Smooth muscle cell (in vitro differentiated cells): ENCODE results near the gene TNNC2. TPM values are rescaled to one million over a fixed set of nuclear protein-coding genes. Genes with fewer than 3 reads are reported as not detected.

Source experiments
- DNase-seq: peaks from one replicate; lab custom pipeline; 2025; ENCODE audit not compliant: unreplicated experiment; lab: John Stamatoyannopoulos, UW
- H2AFZ ChIP-seq: fragments of 200-600 bp; sonication (generic); 2 replicates; pipeline ENCODE4 v1.6.0; 2016; ENCODE audit warnings: antibody characterized with exemption, low read depth, mild to moderate bottlenecking
- H3F3A ChIP-seq: fragments of 200-600 bp; sonication (generic); 2 replicates; pipeline ENCODE4 v1.6.0; 2017; ENCODE audit warnings: antibody characterized with exemption, low read depth
- H3K27ac ChIP-seq: fragments of 200-600 bp; sonication (generic); 2 replicates; pipeline ENCODE4 v1.5.1; 2016; ENCODE audit warnings: low read depth, mild to moderate bottlenecking
- H3K27me3 ChIP-seq: fragments of 200-600 bp; sonication (generic); 2 replicates; pipeline ENCODE4 v1.6.1; 2016; ENCODE audit warnings: low read depth, mild to moderate bottlenecking
- H3K36me3 ChIP-seq: fragments of 200-600 bp; sonication (generic); 2 replicates; pipeline ENCODE4 v1.5.1; 2016; ENCODE audit warnings: low read depth
- H3K4me1 ChIP-seq: fragments of 200-600 bp; sonication (generic); 2 replicates; pipeline ENCODE4 v1.5.1; 2016; ENCODE audit warnings: low read depth
- H3K4me2 ChIP-seq: fragments of 200-600 bp; sonication (generic); 2 replicates; pipeline ENCODE4 v1.6.0; 2016; ENCODE audit warnings: mild to moderate bottlenecking
- H3K4me3 ChIP-seq: fragments of 200-600 bp; sonication (generic); 2 replicates; pipeline ENCODE4 v1.5.1; 2016; ENCODE audit warnings: mild to moderate bottlenecking
- H3K79me2 ChIP-seq: fragments of 200-600 bp; sonication (generic); 2 replicates; pipeline ENCODE4 v1.6.0; 2016; ENCODE audit warnings: low read depth, mild to moderate bottlenecking
- H3K9ac ChIP-seq: fragments of 200-600 bp; sonication (generic); 2 replicates; pipeline ENCODE4 v1.6.0; 2016; ENCODE audit warnings: low read depth
- H3K9me3 ChIP-seq: fragments of 200-600 bp; sonication (generic); replicated peaks from 2 replicates; pipeline ENCODE4 v1.5.1; 2016; ENCODE audit warnings: low read depth
- H4K20me1 ChIP-seq: fragments of 200-600 bp; sonication (generic); 2 replicates; pipeline ENCODE4 v1.6.0; 2016; ENCODE audit warnings: low read depth
- whole genome bisulfite sequencing: methylation state at CpG from one replicate; pipeline ENCODE4 v1.1.7; 2016; ENCODE audit warnings: low lambda C conversion rate; 5-methylcytosine and 5-hydroxymethylcytosine counted together
- polyA plus RNA-seq: library from polyadenylated mRNA; unstranded; fragments of >200 nt; fragmentation: Nextera tagmentation; extraction: Ambion mirVana; gene quantifications from 2 replicates; pipeline ENCODE4 v1.2.1, GENCODE V29; 2016
- total RNA-seq: library from RNA; depleted of rRNA; stranded (reverse); fragments of >200 nt; gene quantifications from 2 replicates; pipeline ENCODE4 v1.2.3, GENCODE V29; 2014
- TF ChIP-seq, protein P1 (sequence below): fragments of 200-600 bp; sonication (generic); IDR thresholded peaks from 2 replicates; pipeline ENCODE4 v1.5.1; 2017; ENCODE audit warnings: borderline replicate concordance, mild to moderate bottlenecking, antibody characterized with exemption; ENCODE audit not compliant: insufficient read depth, poor library complexity, severe bottlenecking

Gene TNNC2
- total and polyA plus RNA-seq, 2 experiments from 2014 or later, result 0.78 to 1.7 TPM

DNA sequence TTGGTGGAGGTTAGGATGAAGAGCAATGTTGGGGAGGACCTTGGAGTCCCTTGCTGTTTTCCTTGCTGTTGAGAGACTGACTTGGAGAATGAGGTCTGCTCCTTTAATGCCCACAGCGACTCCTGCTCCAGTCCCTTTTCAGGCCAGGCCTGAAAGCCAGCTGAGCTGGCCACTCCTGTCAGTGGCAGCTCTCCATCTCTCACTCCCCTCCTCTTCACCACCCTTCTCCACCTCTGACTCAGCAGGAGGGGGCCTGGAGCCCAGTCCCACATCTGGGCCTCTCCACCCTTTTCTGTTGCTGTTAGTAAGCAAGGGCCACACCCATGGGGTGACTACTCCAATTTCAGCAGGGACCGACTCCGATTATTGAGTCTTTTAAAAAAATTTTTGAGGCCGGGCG lies 8.7 kb upstream of the TNNC2 start:
- peak overlapping the region; percentile 5 for H3K27ac ChIP-seq
- no peaks in the 10 kb centered on the region for H3K79me2 ChIP-seq
- no peak overlapping the region for H3K4me3 ChIP-seq

DNA sequence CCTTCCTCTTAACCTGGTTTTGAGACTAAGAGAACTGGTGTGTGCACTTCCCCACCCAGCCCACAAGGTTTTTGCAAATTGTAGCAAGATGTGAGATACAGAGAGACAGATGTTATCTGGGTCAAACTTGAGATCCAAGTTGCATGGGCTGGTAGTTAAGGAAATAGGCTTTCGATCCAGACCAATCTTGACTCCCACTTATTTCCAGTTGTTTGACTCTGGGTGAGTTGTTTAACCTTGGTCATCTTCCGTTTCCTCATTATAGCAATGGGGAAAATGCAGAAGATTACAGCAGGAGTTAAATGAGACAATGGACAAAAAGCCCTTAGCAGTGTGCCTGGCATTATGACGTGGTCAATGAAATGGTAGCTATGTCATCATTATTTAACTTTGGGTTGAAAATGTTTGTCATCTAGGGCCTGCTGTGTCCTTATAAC lies 8.2 kb upstream of the TNNC2 start:
- H3K27ac ChIP-seq, result peak overlapping the region; percentile 5
- H3K79me2 ChIP-seq, result no peaks in the 10 kb centered on the region
- H3K4me2 ChIP-seq, result peak overlapping the region; percentile 99
- no peak for DNase-seq
- H3K9me3 ChIP-seq, result no peaks in the 10 kb centered on the region
- H2AFZ ChIP-seq, result no peak overlapping the region
- no peaks in the 10 kb centered on the region for H3K36me3 ChIP-seq
- 90% methylated on average over 3 of the region's 3 CpGs for WGBS
- H3F3A ChIP-seq, result peaks cover 11% of the 10 kb centered on the region
- H3K4me1 ChIP-seq, result peaks cover 5% of the 10 kb centered on the region
- H4K20me1 ChIP-seq, result peaks cover 7% of the 10 kb centered on the region
- TF ChIP-seq, protein P1, sequence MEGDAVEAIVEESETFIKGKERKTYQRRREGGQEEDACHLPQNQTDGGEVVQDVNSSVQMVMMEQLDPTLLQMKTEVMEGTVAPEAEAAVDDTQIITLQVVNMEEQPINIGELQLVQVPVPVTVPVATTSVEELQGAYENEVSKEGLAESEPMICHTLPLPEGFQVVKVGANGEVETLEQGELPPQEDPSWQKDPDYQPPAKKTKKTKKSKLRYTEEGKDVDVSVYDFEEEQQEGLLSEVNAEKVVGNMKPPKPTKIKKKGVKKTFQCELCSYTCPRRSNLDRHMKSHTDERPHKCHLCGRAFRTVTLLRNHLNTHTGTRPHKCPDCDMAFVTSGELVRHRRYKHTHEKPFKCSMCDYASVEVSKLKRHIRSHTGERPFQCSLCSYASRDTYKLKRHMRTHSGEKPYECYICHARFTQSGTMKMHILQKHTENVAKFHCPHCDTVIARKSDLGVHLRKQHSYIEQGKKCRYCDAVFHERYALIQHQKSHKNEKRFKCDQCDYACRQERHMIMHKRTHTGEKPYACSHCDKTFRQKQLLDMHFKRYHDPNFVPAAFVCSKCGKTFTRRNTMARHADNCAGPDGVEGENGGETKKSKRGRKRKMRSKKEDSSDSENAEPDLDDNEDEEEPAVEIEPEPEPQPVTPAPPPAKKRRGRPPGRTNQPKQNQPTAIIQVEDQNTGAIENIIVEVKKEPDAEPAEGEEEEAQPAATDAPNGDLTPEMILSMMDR, result no peak
- no peak overlapping the region for H3K9ac ChIP-seq
- H3K27me3 ChIP-seq, result no peaks in the 10 kb centered on the region
- no peak overlapping the region for H3K4me3 ChIP-seq

More for the DNA sequence above, 8.7 kb upstream of the TNNC2 start:
- TF ChIP-seq, protein P1, result no peak
- H3K9me3 ChIP-seq, result no peaks in the 10 kb centered on the region
- no peaks in the 10 kb centered on the region for H3K36me3 ChIP-seq
- peaks cover 11% of the 10 kb centered on the region for H3F3A ChIP-seq
- no peak overlapping the region for H2AFZ ChIP-seq
- WGBS, result 83% methylated on average over 5 of the region's 5 CpGs
- H4K20me1 ChIP-seq, result peaks cover 7% of the 10 kb centered on the region
- peaks cover 5% of the 10 kb centered on the region for H3K4me1 ChIP-seq
- no peaks in the 10 kb centered on the region for H3K27me3 ChIP-seq
- H3K4me2 ChIP-seq, result peak overlapping the region; percentile 99
- H3K9ac ChIP-seq, result no peak overlapping the region
- DNase-seq, result no peak

DNA sequence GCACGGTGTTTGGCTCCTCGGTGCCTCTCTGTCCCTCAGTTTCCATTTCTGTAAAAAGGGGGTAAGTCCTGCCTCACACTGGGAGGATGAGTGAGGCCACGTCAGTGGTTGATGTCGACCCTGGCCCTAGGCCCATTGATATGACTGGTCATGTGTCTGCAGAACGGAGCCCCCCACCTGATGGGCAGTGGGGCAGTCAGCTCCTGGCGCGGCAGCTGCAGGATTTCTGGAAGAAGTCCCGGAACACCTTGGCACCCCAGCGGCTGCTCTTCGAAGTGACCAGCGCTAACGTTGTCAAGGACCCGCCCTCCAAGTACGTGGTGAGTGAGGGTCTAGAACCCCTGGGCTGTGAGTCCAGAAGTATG lies 7.7 kb upstream of the TNNC2 start:
- 93% methylated on average over 14 of the region's 14 CpGs for WGBS
- Histone ChIP-seq H3K9ac (no peak overlapping the region), H3K4me2 (peak overlapping the region; percentile 99), H3F3A (peaks cover 11% of the 10 kb centered on the region), H3K27me3 (no peaks in the 10 kb centered on the region), H2AFZ (no peak overlapping the region), H4K20me1 (peaks cover 6% of the 10 kb centered on the region), H3K4me3 (peak overlapping the region; percentile 88), H3K9me3 (no peaks in the 10 kb centered on the region), H3K79me2 (no peaks in the 10 kb centered on the region), H3K27ac (no peak overlapping the region), H3K36me3 (no peaks in the 10 kb centered on the region), H3K4me1 (peaks cover 5% of the 10 kb centered on the region)
- TF ChIP-seq, protein P1, result no peak
- no peak for DNase-seq
